IPS-18c (cell line): ENCODE data around the gene MPP4.

Experiments used
- H3K4me3 ChIP-seq: 2 replicates; pipeline ENCODE4 v1.7.0; 2013; ENCODE audit warnings: low read depth, mild to moderate bottlenecking, low read length, moderate library complexity; ENCODE audit not compliant: insufficient read depth
- H3K9me3 ChIP-seq: one replicate; pipeline ENCODE4 v1.6.1; 2013; ENCODE audit warnings: mild to moderate bottlenecking, low read length, moderate library complexity; ENCODE audit not compliant: control insufficient read depth, insufficient read depth

Gene MPP4

DNA sequence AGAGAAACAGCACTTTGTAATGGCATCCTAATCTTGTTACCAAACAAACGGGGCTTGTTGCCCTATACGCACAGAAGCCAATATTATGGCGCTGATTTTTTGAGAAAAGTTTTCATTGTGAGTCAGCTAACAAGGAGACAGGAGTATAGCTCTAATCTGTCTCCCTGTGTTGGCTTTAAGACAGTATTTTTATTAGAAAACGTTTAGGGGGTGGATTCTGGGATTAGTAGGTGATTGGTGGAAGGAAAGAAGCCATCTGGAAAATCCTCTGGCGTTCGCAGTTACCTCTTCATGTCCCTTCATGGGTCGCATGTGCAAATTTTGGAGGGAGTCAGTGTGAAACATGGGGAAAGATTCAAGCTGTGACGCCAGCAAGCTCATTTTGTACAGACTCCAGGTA lies 54.4 kb downstream of the MPP4 start:
- Histone ChIP-seq H3K9me3 (no peaks in the 10 kb centered on the region), H3K4me3 (no peak overlapping the region)

DNA sequence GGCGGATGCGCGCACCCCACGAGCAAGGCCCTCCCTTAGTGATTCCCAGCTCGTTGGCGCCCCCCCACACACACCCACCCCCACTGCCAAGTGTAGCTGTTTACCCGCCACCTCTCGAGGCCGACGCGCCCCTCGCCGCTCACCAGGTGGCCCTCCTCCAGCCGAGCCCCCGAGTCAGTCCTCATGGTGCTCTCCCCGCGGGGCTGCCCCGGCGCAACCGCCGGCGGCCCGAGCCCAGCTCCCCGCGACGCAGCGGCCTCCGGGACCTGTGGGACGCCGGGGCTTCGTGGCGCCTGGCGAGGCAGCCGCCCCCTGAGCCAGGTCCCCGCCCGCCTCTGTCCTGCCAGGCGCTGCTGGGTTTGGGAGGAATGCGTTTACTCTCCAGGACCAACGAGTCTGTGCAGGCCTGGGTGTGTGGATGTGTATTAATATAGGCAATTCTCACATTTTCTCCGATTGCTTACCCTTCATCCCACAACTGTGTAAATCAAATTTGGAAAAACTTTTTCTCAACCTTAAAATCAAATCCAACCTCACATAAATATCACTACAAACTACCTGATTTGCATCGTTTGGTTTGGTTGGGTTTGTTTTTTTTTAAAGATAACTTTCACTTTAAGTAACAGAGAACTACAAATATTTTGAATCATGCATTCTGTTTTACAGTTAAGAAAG lies 55.1 kb downstream of the MPP4 start, which contains the start of gene TMEM237:
Gene TMEM237 (minus strand): TSS at position 288 of the 675 bp plus-strand sequence. CDS start 103 bp downstream, at position 185.
- H3K4me3 ChIP-seq = peak within 1 kb of the TSS; percentile 70
- no peaks in the 10 kb centered on the region for H3K9me3 ChIP-seq

DNA sequence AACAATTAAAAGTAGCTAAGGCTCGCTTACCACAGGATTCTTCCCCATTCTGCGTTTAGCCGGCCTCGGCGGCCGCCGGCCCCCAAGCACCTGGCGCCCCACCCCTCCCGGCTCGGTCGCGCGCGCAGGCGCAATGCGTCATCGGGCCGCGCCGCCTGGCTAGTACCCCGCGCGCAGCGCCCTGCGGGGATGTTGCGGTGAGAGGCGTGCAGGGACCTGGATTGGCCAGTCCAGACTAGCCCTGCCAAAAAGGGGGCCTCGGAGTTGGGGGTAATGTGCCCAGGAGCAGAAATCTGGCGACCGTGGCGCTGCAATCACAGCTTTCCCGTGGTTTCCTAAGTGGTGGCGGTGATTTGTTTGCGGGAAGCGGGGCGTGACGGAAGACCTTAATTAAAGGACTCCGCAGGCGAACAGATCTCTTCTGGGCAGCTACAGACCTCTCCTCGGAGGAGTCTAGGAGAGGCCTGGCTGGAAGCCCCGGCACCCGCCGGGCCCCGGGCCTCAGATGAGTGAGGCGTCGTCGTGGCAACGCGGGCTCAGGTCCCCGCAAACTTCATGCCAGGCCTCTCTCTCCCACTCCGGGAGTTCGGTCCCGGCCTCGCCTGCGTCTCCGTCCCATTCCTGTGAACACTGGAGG lies 55.7 kb downstream of the MPP4 start:
- Histone ChIP-seq H3K9me3 (no peaks in the 10 kb centered on the region), H3K4me3 (peak overlapping the region; percentile 70)

DNA sequence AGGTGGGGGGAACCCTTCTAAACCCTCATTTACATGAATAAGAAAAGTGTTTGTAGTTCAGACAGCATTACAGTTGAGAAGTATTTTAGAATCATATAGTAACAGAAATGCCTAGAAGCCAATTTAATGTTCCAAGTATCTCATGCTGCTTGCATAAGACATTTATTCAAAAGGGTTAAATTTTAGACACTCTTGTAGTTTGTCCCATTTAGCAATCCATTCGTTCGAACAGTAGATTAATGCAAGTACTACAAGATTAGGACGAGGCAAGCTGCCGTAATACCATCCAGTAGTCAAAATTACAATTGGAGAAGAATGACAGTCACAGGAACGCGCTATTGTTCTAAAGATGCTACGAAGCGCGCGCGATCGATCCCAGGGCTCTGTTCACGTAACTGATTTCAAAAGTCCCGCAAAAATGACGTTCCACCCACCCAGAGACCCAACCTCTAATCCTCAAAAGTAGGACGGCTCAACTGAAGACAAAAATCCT lies 56.3 kb downstream of the MPP4 start:
- H3K4me3 ChIP-seq = peak overlapping the region; percentile 70

DNA sequence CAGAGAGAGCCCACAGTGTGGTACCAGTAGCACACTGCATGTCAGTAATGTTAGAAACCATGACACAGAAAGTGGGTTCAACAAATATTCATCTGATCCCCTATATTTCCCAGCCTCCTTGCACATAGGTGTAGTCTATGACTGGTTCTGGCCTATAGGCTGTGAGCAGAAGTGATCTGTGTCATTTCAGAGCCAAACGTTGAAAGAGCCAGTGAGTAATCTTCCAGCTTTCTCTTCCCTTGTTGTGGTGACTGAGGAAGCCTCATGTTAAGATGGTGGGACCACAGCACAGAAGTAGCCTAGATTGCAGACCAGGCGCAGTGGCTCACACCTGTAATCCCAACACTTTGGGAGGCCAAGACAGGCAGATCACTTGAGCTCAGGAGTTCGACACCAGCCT lies 59.2 kb downstream of the MPP4 start:
- H3K4me3 ChIP-seq = no peak overlapping the region
- H3K9me3 ChIP-seq = no peaks in the 10 kb centered on the region

More for the DNA sequence above, 56.3 kb downstream of the MPP4 start:
- H3K9me3 ChIP-seq = no peaks in the 10 kb centered on the region

DNA sequence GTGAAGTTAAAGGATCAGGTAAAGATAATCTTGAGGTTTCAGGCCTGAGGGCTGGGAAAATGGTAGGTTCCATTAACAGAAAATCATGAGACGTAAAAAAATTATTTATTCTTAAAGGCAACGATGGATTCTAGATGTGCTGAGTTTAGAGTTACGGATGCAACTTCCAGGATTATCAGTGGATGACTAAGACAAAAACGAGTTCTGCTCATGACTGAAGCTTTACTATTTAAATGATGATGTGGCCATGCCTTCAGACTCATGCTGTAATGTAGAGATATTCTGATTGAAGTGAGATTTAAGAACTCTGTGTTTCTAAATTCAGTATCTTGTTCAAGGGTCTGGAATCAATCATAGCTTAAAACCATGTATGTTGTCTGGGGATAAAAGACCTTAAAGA lies 60.1 kb downstream of the MPP4 start:
- H3K4me3 ChIP-seq = no peak overlapping the region
- no peaks in the 10 kb centered on the region for H3K9me3 ChIP-seq

DNA sequence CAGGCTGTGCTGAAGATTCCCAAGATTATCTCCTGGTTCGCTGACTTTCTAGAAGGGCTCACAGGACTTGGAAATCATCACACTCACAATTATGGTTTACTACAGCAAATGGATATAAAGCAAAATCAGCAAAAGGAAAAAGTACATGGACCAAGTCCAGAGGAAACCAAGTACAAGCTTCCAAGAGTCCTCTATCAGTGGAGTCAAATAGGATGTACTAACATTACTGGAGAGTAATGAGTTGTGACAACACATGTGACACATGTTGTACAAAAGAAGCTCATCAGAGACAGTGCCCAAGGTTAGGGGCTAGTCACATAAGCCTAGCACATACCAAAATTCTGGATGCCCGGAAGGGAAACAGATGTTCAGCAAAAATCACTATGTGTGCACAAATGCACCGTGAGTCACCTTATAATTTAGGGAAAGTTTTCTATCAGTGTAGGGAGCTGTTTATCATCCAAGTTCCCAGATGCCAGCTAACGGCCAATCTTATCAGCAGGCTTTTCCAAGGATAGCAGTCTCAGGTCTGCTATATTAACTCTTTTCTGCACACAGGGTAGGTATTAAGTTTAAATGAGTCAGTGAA lies 64.7 kb downstream of the MPP4 start:
- Histone ChIP-seq H3K9me3 (no peaks in the 10 kb centered on the region), H3K4me3 (no peak overlapping the region)

DNA sequence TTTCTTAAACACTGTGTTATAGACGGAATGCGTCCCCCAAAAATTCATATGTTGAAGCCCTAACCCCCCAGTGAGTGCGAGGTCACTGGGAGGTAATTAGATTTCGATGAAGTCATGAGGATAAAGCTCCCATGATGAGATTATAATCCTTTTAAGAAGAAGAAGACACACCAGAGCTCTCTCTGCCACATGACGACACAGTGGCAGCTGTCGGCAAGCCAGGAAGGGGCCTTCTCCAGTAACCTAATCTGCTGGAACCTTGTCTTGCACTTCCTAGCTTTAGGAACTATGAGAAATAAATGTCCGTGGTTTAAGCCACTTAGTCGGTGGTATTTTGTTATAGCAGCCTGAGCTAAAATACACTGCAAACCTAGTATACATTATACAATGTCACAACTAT lies 67.4 kb downstream of the MPP4 start:
- Histone ChIP-seq H3K9me3 (no peaks in the 10 kb centered on the region), H3K4me3 (no peak overlapping the region)

DNA sequence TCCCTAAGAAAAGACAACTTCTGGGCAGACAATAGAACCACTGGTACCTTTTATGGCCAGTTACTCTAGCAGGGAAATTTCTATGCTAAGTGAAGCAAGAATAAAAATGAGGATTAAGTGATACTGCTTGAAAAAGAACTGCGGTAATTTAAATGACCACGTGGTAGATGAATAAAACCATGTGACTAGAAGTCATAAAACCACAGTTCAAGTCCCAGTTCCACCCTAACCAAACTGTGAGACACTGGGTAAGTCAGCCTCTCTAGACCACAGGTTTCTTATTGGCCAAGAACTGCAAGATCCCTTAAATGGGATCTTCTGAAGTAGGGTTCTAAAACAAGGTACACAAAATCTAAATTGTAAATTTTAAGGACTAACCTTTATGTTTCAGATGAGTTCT lies 67.9 kb downstream of the MPP4 start:
- H3K9me3 ChIP-seq = no peaks in the 10 kb centered on the region
- no peak overlapping the region for H3K4me3 ChIP-seq

DNA sequence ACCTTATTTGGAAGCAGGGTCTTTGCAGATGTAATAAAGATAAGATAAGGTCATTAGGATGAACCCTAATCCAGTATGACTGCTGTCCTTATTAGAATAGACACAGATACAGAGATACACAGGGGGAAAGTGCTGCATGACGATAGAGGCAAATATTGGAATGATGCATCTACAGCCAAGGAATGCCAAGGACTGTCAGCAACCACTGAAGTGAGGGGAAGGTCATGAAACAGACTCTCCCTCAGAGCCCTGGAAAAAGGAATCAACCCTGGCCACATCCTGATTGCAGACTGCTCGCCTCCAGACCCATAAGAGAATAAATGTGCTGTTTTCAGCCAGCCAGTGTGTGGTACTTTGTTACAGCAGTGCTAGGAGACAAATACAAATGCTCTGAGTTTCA lies 69.9 kb downstream of the MPP4 start:
- Histone ChIP-seq H3K9me3 (no peaks in the 10 kb centered on the region), H3K4me3 (no peak overlapping the region)

DNA sequence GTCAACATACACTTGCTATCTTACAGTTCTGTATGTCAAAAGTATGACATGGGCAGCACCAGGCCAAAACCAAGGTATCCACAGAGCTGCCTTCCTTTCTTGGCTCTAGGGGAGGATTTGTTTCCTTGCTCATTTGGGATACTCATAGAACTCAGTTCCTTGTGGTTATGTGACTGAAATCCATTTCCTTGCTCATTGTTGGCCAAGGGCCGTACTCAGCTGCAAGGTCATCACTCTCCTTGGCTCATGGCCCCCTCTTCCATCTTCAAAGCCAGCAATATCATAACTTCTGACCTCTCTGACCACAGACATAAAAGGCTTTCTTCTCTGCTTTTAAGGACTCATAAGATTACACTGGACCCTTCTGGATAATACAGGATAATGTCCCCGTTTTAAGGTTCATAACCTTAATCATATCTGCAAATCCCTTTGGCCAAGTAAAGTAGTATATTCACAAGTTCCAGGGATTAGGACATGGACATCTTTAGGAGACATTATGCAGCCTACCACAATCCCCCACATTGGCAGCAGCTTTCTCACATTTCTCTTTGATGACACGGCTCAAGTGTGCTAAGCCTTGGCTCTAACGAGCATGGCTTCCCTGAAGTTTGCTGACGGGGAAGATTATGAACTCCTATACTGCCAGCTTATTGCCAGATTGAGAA lies 76.0 kb downstream of the MPP4 start:
- Histone ChIP-seq H3K9me3 (no peaks in the 10 kb centered on the region), H3K4me3 (no peak overlapping the region)

DNA sequence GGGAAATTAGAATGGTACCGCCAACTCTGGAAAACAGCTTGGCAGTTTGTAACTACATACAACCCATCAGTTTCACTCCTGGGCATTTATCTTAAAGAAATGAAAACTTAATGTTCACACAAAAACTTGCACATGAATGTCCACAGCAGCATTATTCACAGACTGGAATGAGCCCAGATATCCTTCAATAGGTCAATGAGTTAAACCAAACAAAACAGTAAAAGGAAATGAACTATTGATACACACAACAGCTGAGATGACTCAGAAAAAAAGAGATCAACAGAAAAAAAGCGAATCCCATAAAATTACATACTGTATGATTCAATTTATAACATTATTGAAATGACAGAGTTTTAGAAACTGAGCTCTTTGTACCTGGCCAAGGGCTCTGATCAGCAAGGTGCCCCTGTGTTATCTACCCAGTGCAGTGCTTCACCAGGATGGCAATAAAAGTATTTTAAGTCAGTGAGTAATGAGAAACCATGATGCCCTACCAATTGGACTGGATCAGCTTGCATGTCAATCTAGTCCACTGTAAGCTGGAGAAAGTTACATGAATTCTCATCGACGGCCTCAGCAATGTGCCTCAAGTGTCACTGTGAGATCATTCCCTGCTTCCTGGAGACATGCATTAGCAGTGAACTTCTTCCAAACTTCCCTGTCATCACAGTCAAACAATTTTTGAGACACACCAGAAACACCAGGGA lies 77.0 kb downstream of the MPP4 start:
- no peak overlapping the region for H3K4me3 ChIP-seq

DNA sequence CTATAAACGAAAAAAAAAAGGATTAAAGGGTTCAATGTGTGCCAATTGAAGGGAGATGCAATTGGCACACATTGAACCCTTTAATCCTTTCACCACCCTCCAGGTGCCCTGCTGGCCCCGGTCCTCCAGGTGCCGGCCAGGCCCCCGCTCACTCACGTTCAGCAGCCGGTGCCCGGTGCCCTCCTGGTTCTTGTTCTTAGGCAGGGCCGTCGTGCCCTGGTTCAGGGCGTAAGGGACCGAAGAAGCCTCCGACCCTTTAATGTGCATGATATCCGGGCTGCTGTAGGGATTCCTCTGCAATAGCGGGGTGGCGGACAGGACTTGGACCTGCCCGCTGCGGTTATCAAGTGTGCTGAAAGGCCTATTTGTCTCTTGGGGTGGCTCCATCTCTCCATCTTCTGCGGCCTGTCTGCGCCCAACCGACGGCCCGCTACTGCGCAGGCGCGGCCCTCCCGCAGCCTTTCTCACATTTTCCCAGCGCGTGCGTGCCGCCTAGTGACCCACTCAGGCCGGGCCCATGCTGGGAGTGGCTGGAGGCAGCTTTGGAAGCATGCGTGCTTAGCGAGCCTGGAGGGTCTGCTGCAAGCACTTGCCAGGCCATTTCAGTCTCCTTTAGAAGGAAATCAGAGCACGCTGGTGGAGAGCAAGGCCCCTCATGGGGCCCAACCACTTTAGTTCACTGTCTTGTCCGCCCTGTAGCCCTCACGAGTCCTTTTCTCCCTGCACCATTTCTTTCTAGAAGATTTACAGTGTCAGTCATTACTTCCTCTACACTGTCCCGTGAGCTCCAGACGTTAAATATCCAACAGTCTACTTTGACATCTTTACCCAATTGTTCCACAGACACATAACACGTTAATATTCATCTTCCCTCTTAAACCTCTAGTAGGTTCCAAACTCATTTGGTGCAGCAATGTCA lies 79.4 kb downstream of the MPP4 start:
- Histone ChIP-seq H3K9me3 (no peaks in the 10 kb centered on the region), H3K4me3 (no peak overlapping the region)

More for the DNA sequence above, 77.0 kb downstream of the MPP4 start:
- no peaks in the 10 kb centered on the region for H3K9me3 ChIP-seq

DNA sequence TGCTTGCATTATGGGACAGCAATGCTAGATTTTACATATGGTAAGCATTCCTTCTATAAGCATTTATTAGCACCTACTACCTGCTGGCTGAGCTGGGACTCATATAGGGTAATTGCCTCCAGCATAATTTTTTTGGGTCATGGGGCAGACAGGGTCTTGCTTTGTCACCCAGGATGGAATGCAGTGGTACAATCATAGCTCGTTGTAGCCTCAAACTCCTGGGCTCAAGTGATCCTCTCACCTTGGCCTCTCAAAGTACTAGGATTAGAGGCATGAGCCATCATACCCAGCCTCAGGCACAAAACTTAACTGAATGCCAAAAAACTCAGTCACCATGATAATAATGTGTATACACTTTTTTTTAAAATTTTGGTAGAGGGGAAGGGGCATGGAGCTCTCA lies 90.4 kb downstream of the MPP4 start:
- Histone ChIP-seq H3K4me3 (no peak overlapping the region), H3K9me3 (peaks cover 5% of the 10 kb centered on the region)

DNA sequence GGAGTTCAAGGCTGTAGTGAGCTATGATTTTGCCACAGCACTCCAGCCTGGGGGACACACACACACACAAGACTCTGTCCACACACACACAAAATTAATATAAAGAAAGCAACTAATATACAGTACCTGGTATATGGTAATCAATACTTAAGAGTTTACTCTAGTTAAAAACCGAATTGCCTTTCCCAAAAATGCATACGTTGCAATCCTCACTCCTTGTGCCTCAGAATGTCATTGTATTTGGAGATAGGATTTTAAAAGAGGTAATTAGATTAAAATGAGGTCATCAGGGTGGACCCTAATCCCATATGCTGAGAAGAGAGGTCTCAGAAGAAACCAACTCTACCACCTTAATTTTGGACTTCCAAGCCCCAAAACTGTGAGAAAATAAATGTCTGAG lies 90.9 kb downstream of the MPP4 start:
- Histone ChIP-seq H3K9me3 (peaks cover 5% of the 10 kb centered on the region), H3K4me3 (no peak overlapping the region)

DNA sequence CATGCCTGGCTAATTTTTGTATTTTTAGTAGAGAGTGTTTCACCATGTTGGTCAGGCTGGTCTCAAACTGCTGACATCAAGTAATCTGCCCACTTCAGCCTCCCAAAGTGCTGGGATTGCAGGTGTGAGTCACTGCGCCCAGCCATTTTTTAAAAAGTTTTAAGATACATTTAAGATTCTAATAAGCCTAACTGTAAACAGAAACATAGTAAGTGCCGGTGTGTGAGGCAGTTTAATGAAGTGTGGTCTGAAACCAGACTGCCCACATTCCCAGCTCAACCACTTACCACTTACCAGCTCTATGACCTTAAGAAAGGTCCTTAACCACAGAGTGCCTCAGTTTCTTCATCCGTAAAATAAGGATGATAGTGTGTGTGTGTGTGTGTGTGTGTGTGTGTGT lies 97.5 kb downstream of the MPP4 start:
- Histone ChIP-seq H3K9me3 (no peaks in the 10 kb centered on the region), H3K4me3 (no peak overlapping the region)
